ENCODE measurements around the gene ADCYAP1. TPM values are rescaled to one million over a fixed set of nuclear protein-coding genes. Genes with fewer than 3 reads are reported as not detected.

ADCYAP1 gene
- total RNA-seq, 1 experiment from 2014 or later = not detected

DNA sequence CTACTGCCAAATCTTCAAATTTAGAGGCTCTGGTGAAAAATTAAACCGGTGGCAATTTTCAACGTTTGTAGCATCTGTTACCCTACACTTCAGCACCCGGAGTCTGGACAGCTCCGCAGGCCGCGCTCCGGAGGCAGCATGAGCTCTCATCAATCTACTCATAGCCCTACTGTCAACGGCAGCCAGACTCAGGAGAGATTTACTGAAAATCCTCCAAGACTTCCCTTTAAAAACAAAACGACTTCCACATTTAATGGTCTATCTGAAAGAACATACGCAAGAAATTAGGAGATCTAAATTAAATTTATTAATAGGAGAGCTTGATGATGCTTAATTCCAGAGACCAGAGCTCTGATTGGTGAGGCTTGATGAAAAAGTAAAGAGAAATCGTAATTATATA lies 970 bp upstream of the ADCYAP1 start:
- ChIA-PET CTCF (interaction anchor here (0.9 to 1.0 kb wide), 2 partner anchors 40 to 59 kb away, joined by 3 to 4 read pairs; no protein-coding TSS in a partner anchor), POLR2A (no interaction called here)
- Mint-ChIP-seq H3K27ac (ENCODE audit: low read depth, unreplicated experiment) (no peak overlapping the region), H3K27me3 (ENCODE audit: insufficient read depth, unreplicated experiment) (peaks cover 47% of the 10 kb centered on the region), H3K36me3 (ENCODE audit: insufficient read depth, unreplicated experiment) (no peaks in the 10 kb centered on the region), H3K4me3 (ENCODE audit: unreplicated experiment) (no peak overlapping the region), H3K4me1 (ENCODE audit: insufficient read depth, unreplicated experiment) (no peaks in the 10 kb centered on the region), H3K9me3 (ENCODE audit: unreplicated experiment) (no peaks in the 10 kb centered on the region)
- BruUV-seq (replicated peaks) = no TSS peak
- intact Hi-C loops (cut with micrococcal nuclease) = no loop called here
- TF ChIP-seq, protein P1, sequence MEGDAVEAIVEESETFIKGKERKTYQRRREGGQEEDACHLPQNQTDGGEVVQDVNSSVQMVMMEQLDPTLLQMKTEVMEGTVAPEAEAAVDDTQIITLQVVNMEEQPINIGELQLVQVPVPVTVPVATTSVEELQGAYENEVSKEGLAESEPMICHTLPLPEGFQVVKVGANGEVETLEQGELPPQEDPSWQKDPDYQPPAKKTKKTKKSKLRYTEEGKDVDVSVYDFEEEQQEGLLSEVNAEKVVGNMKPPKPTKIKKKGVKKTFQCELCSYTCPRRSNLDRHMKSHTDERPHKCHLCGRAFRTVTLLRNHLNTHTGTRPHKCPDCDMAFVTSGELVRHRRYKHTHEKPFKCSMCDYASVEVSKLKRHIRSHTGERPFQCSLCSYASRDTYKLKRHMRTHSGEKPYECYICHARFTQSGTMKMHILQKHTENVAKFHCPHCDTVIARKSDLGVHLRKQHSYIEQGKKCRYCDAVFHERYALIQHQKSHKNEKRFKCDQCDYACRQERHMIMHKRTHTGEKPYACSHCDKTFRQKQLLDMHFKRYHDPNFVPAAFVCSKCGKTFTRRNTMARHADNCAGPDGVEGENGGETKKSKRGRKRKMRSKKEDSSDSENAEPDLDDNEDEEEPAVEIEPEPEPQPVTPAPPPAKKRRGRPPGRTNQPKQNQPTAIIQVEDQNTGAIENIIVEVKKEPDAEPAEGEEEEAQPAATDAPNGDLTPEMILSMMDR (IDR thresholded peaks at IDR 0.05; ENCODE audit: unreplicated experiment) = no peak
- peak; percentile 49 for DNase-seq (ENCODE audit: unreplicated experiment)

DNA sequence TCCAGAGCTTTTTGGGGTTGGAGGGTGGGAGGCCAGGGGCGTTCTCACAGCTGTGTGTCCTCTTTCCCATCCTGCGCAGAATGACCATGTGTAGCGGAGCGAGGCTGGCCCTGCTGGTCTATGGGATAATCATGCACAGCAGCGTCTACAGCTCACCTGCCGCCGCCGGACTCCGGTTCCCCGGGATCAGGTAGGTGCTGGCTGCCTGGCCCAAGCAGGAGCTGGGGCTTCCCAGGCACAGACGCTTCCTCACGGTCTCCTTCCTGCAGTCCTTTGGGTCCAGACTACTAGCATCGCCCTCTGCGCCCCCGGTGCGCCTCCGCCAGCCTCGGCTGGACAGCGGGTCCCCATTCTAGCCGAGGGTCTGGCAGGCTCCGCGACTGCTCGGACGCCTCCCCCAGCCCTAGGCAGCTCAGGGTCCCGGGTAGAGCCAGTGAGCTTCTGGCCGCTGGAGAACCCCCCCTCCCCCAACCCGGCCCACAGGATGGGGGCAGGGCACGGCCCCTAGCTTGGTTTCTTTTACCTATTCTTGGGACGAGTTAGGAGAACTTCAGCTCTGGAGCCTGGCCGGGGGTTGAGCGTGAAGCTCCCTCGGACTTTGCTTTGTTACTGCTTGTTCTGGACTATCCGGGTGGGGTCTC lies 756 bp downstream of the ADCYAP1 start:
- Mint-ChIP-seq H3K9me3 (ENCODE audit: unreplicated experiment) (no peaks in the 10 kb centered on the region), H3K27ac (ENCODE audit: low read depth, unreplicated experiment) (no peak overlapping the region), H3K4me3 (ENCODE audit: unreplicated experiment) (no peak overlapping the region), H3K4me1 (ENCODE audit: insufficient read depth, unreplicated experiment) (no peaks in the 10 kb centered on the region), H3K36me3 (ENCODE audit: insufficient read depth, unreplicated experiment) (no peaks in the 10 kb centered on the region), H3K27me3 (ENCODE audit: insufficient read depth, unreplicated experiment) (peaks cover 36% of the 10 kb centered on the region)
- intact Hi-C loops (cut with micrococcal nuclease) = no loop called here
- no peak for DNase-seq (ENCODE audit: unreplicated experiment)
- ChIA-PET CTCF (interaction anchor here (0.6 to 0.8 kb wide), 3 partner anchors 619 to 1698 kb away, joined by 3 to 4 read pairs (median 4); no protein-coding TSS in a partner anchor), POLR2A (no interaction called here)
- no TSS peak for BruUV-seq (replicated peaks)
- TF ChIP-seq, protein P1 (IDR thresholded peaks at IDR 0.05; ENCODE audit: unreplicated experiment) = no peak

DNA sequence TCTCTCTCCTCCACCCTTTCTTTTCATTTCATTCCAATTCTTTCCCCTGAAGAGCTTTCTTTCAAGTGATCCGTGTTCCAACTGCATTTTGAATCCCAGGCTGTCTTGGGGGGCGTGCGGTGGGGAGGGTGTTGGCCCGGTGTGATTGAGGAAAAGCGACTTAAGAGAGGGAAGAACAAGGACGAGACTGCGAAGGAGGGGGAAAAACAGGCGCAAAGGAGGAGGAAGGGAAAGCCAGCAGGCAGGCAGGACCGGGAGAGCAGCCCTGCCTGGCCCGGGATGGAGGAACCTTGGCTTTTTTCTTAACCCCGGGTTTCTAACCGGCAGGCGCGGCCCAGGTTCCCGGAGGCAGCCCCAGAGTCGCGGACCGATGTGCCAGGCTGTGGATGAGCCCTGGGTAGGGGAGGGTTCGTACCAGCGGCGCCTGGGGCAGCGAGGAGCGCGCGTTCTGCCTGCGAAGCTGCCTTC lies 1.3 kb downstream of the ADCYAP1 start:
- H3K4me3 Mint-ChIP-seq (ENCODE audit: unreplicated experiment) = no peak overlapping the region

DNA sequence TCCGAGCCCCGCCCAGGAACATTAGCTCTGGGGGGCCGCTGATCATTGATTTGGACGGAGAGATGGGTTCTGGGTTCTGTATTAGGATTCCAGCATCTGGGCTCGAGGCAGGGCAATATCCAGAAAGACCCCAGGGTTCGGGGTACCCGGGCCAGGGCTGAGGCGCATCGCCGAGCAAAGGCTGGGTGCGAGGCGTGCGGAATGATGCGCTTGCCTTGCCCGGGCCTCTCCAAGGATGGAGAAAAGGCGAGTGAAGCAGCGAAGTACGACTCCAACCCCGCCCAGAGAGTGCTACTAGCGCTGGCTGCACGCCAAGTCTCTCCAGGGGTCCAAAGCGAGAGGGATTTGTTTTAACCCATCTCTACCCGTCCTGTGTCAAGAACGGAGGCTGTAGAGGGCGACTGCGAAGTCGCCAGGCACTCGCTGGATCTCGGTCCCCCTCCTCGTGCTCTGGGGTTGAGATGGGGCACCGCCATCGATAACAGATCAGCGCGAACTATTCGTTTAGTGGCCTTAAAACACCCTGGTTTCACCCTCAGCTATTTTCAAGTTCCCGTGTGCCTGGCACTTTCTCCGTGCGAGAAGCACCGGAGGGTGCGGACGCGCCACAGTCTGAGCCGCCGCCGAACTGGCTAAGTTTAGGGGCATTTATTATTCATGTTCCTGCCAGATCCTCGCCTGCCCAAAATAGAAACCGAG lies 1.9 kb downstream of the ADCYAP1 start:
- H3K4me3 Mint-ChIP-seq (ENCODE audit: unreplicated experiment) = no peak overlapping the region
- TF ChIP-seq, protein P1 (IDR thresholded peaks at IDR 0.05; ENCODE audit: unreplicated experiment) = no peak
- no peaks in the 10 kb centered on the region for H3K4me1 Mint-ChIP-seq (ENCODE audit: insufficient read depth, unreplicated experiment)
- H3K27me3 Mint-ChIP-seq (ENCODE audit: insufficient read depth, unreplicated experiment) = peaks cover 36% of the 10 kb centered on the region
- H3K9me3 Mint-ChIP-seq (ENCODE audit: unreplicated experiment) = no peaks in the 10 kb centered on the region
- no peak overlapping the region for H3K27ac Mint-ChIP-seq (ENCODE audit: low read depth, unreplicated experiment)
- no peak for DNase-seq (ENCODE audit: unreplicated experiment)
- BruUV-seq (replicated peaks) = no TSS peak
- ChIA-PET CTCF (interaction anchor here (0.6 to 0.7 kb wide), 2 partner anchors 19 to 620 kb away, joined by 4 read pairs; no protein-coding TSS in a partner anchor), POLR2A (no interaction called here)
- intact Hi-C loops (cut with micrococcal nuclease) = no loop called here
- H3K36me3 Mint-ChIP-seq (ENCODE audit: insufficient read depth, unreplicated experiment) = no peaks in the 10 kb centered on the region

More for the DNA sequence above, 1.3 kb downstream of the ADCYAP1 start:
- H3K27me3 Mint-ChIP-seq (ENCODE audit: insufficient read depth, unreplicated experiment) = peaks cover 36% of the 10 kb centered on the region
- TF ChIP-seq, protein P1 (IDR thresholded peaks at IDR 0.05; ENCODE audit: unreplicated experiment) = no peak
- no peaks in the 10 kb centered on the region for H3K9me3 Mint-ChIP-seq (ENCODE audit: unreplicated experiment)
- no peaks in the 10 kb centered on the region for H3K4me1 Mint-ChIP-seq (ENCODE audit: insufficient read depth, unreplicated experiment)
- no peak for DNase-seq (ENCODE audit: unreplicated experiment)
- POLR2A ChIA-PET = no interaction called here
- no TSS peak for BruUV-seq (replicated peaks)
- CTCF ChIA-PET = interaction anchor here (0.6 to 0.7 kb wide), 2 partner anchors 19 to 619 kb away, joined by 4 read pairs; no protein-coding TSS in a partner anchor
- intact Hi-C loops (cut with micrococcal nuclease) = no loop called here
- no peaks in the 10 kb centered on the region for H3K36me3 Mint-ChIP-seq (ENCODE audit: insufficient read depth, unreplicated experiment)
- no peak overlapping the region for H3K27ac Mint-ChIP-seq (ENCODE audit: low read depth, unreplicated experiment)

All from MCF 10A (cell line).